Skeletal muscle tissue (tissue), 4 donors: ENCODE data around the gene FKRP. TPM values are rescaled to one million over a fixed set of nuclear protein-coding genes. Genes with fewer than 3 reads are reported as not detected.

Experiments used
- H3K27ac ChIP-seq: one replicate; pipeline ENCODE4 v1.7.0; 2013; ENCODE audit warnings: mild to moderate bottlenecking, low read depth, low read length, inconsistent platforms
- H3K27me3 ChIP-seq, 3 donors: one replicate each; pipeline ENCODE4 v1.7.0; 2013; ENCODE audit warnings: low read length in 3 of 3; ENCODE audit not compliant: control insufficient read depth in 3 of 3, insufficient read depth in 3 of 3
- H3K36me3 ChIP-seq, 3 donors: one replicate each; pipeline ENCODE4 v1.7.0; 2013; ENCODE audit warnings: low read length in 3 of 3; ENCODE audit not compliant: control insufficient read depth in 3 of 3, insufficient read depth in 3 of 3
- H3K4me1 ChIP-seq, 3 donors: one replicate each; pipeline ENCODE4 v1.7.0; 2013; ENCODE audit warnings: low read length in 3 of 3, mild to moderate bottlenecking in 3 of 3; ENCODE audit not compliant: control insufficient read depth in 3 of 3, insufficient read depth in 3 of 3
- H3K4me3 ChIP-seq, 3 donors: one replicate each; pipeline ENCODE4 v1.7.0; 2013; ENCODE audit warnings: low read length in 3 of 3
- H3K9ac ChIP-seq, 3 donors: one replicate each; pipeline ENCODE4 v1.7.0; 2013; ENCODE audit warnings: low read length in 3 of 3, mild to moderate bottlenecking in 3 of 3, moderate library complexity in 2 of 3, low read depth in 1 of 3
- H3K9me3 ChIP-seq, 3 donors: one replicate each; pipeline ENCODE4 v1.7.0; 2013; ENCODE audit warnings: low read length in 3 of 3; ENCODE audit not compliant: control insufficient read depth in 3 of 3
- total RNA-seq: library from RNA; depleted of rRNA; stranded (reverse); fragments of >200 nt; gene quantifications from one replicate; pipeline ENCODE4 v1.2.3, GENCODE V29; 2014
- donor health status: Osteomylitis.

The FKRP gene
- total RNA-seq, 1 donor from 2014 or later, result 5.7 TPM

- peaks cover 19 to 36% (median 28%) of the 10 kb centered on the region in 3 donors for H3K4me1 ChIP-seq
- no peak overlapping the region for H3K4me3 ChIP-seq
- no peaks in the 10 kb centered on the region for H3K9me3 ChIP-seq
- H3K36me3 ChIP-seq, result peaks cover 38 to 41% (median 40%) of the 10 kb centered on the region in 3 donors
- no peak overlapping the region for H3K27ac ChIP-seq
- no peaks in the 10 kb centered on the region for H3K27me3 ChIP-seq
- no peak overlapping the region for H3K9ac ChIP-seq
Measured at GRCh38 chr19:46718934-46719622, 26.8 kb upstream of the FKRP start.

GRCh38 chr19:46719629-46720502 is 26.0 kb upstream of the FKRP start:
- Histone ChIP-seq H3K27me3 (no peaks in the 10 kb centered on the region), H3K4me1 (peaks cover 14 to 31% (median 25%) of the 10 kb centered on the region in 3 donors), H3K36me3 (peaks cover 46 to 48% (median 48%) of the 10 kb centered on the region in 3 donors), H3K9ac (no peak overlapping the region), H3K27ac (no peak overlapping the region), H3K4me3 (no peak overlapping the region), H3K9me3 (no peaks in the 10 kb centered on the region)

GRCh38 chr19:46720503-46721239 is 25.2 kb upstream of the FKRP start:
- Histone ChIP-seq H3K27ac (no peak overlapping the region), H3K27me3 (no peaks in the 10 kb centered on the region), H3K9me3 (no peaks in the 10 kb centered on the region), H3K9ac (no peak overlapping the region), H3K4me3 (no peak overlapping the region), H3K36me3 (peaks cover 52 to 56% (median 55%) of the 10 kb centered on the region in 3 donors), H3K4me1 (peaks cover 6 to 26% (median 19%) of the 10 kb centered on the region in 3 donors)

- Histone ChIP-seq H3K4me1 (peaks cover 7 to 25% (median 17%) of the 10 kb centered on the region in 3 donors), H3K9me3 (no peaks in the 10 kb centered on the region), H3K27me3 (no peaks in the 10 kb centered on the region), H3K36me3 (peaks cover 60 to 64% (median 61%) of the 10 kb centered on the region in 3 donors), H3K4me3 (no peak overlapping the region), H3K9ac (peak overlapping the region in 1 of 3 donors; percentile 16), H3K27ac (no peak overlapping the region)
Measured at GRCh38 chr19:46721269-46722003, 24.4 kb upstream of the FKRP start.

- Histone ChIP-seq H3K9ac (no peak overlapping the region), H3K4me3 (no peak overlapping the region), H3K27me3 (no peaks in the 10 kb centered on the region), H3K4me1 (peaks cover 12 to 30% (median 21%) of the 10 kb centered on the region in 3 donors), H3K36me3 (peaks cover 65 to 70% (median 67%) of the 10 kb centered on the region in 3 donors), H3K27ac (no peak overlapping the region), H3K9me3 (no peaks in the 10 kb centered on the region)
Measured at GRCh38 chr19:46722004-46722380, 23.9 kb upstream of the FKRP start.

- H3K9ac ChIP-seq, result no peak overlapping the region
- no peaks in the 10 kb centered on the region for H3K9me3 ChIP-seq
- peaks cover 71 to 74% (median 72%) of the 10 kb centered on the region in 3 donors for H3K36me3 ChIP-seq
- H3K4me1 ChIP-seq, result peaks cover 16 to 28% (median 20%) of the 10 kb centered on the region in 3 donors
- no peak overlapping the region for H3K4me3 ChIP-seq
- no peak overlapping the region for H3K27ac ChIP-seq
- H3K27me3 ChIP-seq, result no peaks in the 10 kb centered on the region
Measured at GRCh38 chr19:46722421-46723022, 23.3 kb upstream of the FKRP start.

GRCh38 chr19:46723023-46723461 is 22.8 kb upstream of the FKRP start:
- H3K4me3 ChIP-seq, result no peak overlapping the region
- peaks cover 71 to 79% (median 74%) of the 10 kb centered on the region in 3 donors for H3K36me3 ChIP-seq
- H3K9ac ChIP-seq, result no peak overlapping the region
- H3K4me1 ChIP-seq, result peaks cover 14 to 22% (median 14%) of the 10 kb centered on the region in 3 donors
- no peaks in the 10 kb centered on the region for H3K27me3 ChIP-seq
- no peaks in the 10 kb centered on the region for H3K9me3 ChIP-seq
- H3K27ac ChIP-seq, result no peak overlapping the region

- H3K36me3 ChIP-seq, result peaks cover 74 to 80% (median 76%) of the 10 kb centered on the region in 3 donors
- H3K4me3 ChIP-seq, result no peak overlapping the region
- H3K27me3 ChIP-seq, result no peaks in the 10 kb centered on the region
- no peaks in the 10 kb centered on the region for H3K9me3 ChIP-seq
- no peak overlapping the region for H3K27ac ChIP-seq
- H3K9ac ChIP-seq, result no peak overlapping the region
- peaks cover 10 to 19% (median 14%) of the 10 kb centered on the region in 3 donors for H3K4me1 ChIP-seq
Measured at GRCh38 chr19:46723471-46723870, 22.4 kb upstream of the FKRP start.

GRCh38 chr19:46724468-46724867 is 21.4 kb upstream of the FKRP start:
- H3K4me3 ChIP-seq, result no peak overlapping the region

More at GRCh38 chr19:46724468-46724867, 21.4 kb upstream of the FKRP start:
- Histone ChIP-seq H3K36me3 (peaks cover 83 to 88% (median 83%) of the 10 kb centered on the region in 3 donors), H3K9me3 (no peaks in the 10 kb centered on the region), H3K9ac (no peak overlapping the region), H3K27ac (no peak overlapping the region), H3K27me3 (no peaks in the 10 kb centered on the region), H3K4me1 (peaks cover 10 to 24% (median 18%) of the 10 kb centered on the region in 3 donors)
